ENCODE results near the gene EPS8L3.
"Not testable (repeated sequence)": the region's sequence is repeated elsewhere in the genome, so short reads cannot be mapped to it uniquely, and the experiment has no call there.

Gene EPS8L3

DNA sequence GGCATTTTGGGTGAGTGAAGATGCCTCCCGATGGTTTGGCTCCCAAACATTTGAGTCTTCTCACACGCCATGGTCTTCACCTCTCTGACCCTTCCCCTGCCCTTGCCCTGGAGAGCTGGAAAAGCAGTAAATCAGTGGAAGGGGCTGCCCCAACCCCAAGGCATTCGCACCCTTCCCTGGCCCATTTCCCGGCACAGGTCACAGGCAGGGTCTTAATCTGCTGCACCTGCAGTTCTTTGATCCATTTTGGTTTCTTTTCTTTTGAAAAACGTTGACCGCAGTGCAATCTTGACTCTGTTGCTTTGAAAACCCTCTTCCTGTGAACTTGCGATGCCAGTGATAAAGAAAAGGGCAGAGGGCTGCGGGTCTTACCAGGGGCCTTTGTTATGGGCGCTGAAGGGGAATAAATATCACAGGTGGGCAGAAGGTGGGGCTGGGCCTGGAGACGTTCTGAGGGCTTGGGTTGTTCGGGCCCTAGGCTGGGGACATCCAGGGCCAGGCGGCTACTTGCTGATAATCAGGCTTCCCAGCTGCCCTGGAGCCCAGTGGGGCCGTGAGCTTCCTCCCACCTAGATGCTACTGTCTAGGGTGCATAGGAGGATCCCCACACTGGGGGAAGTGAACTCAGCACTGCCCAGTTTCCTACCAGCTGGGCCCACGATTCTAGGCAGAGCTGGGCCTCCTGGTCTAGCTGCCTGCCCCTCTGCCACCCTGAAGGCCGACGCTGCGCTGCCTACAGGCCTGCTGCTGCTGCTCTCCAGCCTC lies 38.6 kb upstream of the EPS8L3 start:
- TF ChIP-seq, protein P1, sequence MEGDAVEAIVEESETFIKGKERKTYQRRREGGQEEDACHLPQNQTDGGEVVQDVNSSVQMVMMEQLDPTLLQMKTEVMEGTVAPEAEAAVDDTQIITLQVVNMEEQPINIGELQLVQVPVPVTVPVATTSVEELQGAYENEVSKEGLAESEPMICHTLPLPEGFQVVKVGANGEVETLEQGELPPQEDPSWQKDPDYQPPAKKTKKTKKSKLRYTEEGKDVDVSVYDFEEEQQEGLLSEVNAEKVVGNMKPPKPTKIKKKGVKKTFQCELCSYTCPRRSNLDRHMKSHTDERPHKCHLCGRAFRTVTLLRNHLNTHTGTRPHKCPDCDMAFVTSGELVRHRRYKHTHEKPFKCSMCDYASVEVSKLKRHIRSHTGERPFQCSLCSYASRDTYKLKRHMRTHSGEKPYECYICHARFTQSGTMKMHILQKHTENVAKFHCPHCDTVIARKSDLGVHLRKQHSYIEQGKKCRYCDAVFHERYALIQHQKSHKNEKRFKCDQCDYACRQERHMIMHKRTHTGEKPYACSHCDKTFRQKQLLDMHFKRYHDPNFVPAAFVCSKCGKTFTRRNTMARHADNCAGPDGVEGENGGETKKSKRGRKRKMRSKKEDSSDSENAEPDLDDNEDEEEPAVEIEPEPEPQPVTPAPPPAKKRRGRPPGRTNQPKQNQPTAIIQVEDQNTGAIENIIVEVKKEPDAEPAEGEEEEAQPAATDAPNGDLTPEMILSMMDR (IDR thresholded peaks at IDR 0.05; ENCODE audit: insufficient read depth, low read depth, low read length, missing control alignments), result no peak
- DNase-seq (ENCODE audit: low read depth), result no peak
- no peak overlapping the region for H3K4me3 ChIP-seq (ENCODE audit: low read length)

DNA sequence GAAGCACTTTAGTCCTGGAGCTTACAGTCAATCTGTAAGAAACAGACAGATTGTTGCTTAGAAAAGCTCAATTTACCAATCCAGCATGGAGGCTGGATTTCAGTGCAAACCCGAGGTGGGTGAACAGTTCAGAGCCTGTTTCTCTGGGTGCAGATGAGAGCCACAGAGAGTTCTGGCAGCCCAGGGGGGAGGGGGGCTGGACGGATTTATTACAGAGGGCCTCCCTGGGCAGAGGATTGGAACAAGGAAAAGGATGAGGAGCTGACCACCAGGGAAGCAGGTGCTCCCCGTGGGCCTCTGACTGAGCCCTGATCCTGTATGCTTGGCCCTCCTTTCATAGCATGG lies 38.0 kb upstream of the EPS8L3 start:
- DNase-seq (ENCODE audit: low read depth), result no peak

DNA sequence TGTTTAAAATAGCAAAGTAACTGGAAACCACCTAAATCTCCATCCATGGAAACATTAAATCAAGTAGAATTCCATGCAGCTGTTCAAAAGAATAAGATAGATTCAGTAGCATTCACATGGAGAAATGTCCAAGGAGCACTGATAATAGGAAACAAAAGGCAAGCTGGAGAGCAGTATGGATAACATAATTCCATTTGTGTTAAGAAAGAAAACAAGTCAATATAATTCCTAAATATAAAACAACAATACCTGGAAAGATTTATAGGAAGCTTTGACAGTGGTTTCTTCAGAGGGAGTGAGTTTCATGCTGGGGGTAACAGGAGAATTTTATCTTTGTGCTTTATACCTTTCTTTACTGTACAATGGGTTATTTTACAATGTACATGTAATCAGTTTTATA lies 36.6 kb upstream of the EPS8L3 start:
- TF ChIP-seq, protein P1 (IDR thresholded peaks at IDR 0.05; ENCODE audit: insufficient read depth, low read depth, low read length, missing control alignments), result no peak
- no peak overlapping the region for H3K4me3 ChIP-seq (ENCODE audit: low read length)
- DNase-seq (ENCODE audit: low read depth), result no peak

More for the DNA sequence above, 38.0 kb upstream of the EPS8L3 start:
- TF ChIP-seq, protein P1 (IDR thresholded peaks at IDR 0.05; ENCODE audit: insufficient read depth, low read depth, low read length, missing control alignments), result no peak
- no peak overlapping the region for H3K4me3 ChIP-seq (ENCODE audit: low read length)

DNA sequence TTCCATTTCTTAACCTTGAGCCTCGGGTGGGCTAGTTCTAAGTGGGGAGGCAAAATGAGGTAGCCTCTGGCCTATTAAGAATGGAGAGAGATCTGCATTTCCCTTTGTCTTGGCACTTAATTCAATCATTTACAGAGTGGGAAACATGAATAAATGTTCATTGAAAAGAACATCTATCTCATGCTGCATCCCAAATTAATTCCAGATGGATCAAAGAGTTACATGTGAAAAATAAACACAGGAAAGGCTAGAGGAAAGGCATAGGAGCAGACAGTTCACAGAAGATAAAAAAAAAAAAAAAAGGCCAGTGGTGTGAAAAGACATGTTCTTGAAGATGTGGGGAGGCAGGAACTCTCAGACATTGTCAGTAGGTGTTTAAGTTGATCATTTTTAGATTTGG lies 35.7 kb upstream of the EPS8L3 start:
- TF ChIP-seq, protein P1 (IDR thresholded peaks at IDR 0.05; ENCODE audit: insufficient read depth, low read depth, low read length, missing control alignments), result no peak
- no peak overlapping the region for H3K4me3 ChIP-seq (ENCODE audit: low read length)
- DNase-seq (ENCODE audit: low read depth), result no peak

DNA sequence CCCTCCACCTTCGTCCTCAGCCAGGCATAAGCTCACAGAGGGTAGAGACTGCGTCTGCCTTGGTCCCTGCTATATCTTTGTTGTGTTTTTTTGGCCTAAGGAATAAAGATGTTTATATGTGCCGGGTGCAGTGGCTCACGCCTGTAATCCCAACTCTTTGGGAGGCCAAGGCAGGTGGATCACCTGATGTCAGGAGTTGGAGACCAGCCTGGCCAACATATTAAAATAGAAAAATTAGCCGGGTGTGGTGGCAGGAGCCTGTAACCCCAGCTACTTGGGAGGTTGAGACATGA lies 33.5 kb upstream of the EPS8L3 start:
- DNase-seq (ENCODE audit: low read depth); H3K4me3 ChIP-seq (ENCODE audit: low read length): not testable (repeated sequence)

DNA sequence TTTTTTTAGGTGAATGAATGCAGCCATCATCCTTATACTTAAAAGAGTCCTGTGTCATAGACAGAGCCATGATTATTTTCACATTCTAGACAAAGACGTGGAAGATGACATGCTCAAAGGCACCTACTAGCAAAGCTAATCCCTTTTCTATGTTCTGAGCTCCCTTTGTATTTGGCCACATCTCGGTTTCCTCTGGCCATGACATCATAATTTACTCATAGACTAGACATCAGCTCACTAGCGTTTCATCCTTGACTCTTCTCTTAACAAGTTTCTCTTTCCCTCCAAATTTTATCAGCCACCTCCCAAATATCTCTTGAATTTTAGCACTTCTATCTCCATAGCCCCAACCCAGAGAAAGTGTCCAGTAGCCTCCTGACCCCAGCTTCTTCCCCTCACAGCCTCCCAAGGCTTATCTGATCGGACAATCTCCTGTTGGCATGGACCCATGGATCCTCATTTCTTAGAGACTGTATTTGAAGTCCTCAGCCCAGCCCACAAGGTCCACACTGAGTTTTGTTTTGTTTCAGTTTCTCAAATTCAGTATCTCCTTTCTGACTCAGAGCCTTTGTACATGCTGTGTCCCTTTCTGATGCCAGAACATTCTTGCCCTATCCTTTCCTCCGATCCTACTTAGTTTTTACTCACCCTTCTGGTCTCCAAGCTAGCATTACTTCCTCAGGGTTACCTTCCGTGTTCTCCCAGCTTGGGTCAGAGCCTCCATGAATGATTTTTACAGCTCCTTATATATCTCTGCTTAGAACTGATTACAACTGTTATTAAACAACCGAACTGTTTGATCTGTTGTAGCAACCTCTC lies 33.0 kb upstream of the EPS8L3 start:
- no peak overlapping the region for H3K4me3 ChIP-seq (ENCODE audit: low read length)
- no peak for DNase-seq (ENCODE audit: low read depth)
- TF ChIP-seq, protein P1 (IDR thresholded peaks at IDR 0.05; ENCODE audit: insufficient read depth, low read depth, low read length, missing control alignments), result no peak

DNA sequence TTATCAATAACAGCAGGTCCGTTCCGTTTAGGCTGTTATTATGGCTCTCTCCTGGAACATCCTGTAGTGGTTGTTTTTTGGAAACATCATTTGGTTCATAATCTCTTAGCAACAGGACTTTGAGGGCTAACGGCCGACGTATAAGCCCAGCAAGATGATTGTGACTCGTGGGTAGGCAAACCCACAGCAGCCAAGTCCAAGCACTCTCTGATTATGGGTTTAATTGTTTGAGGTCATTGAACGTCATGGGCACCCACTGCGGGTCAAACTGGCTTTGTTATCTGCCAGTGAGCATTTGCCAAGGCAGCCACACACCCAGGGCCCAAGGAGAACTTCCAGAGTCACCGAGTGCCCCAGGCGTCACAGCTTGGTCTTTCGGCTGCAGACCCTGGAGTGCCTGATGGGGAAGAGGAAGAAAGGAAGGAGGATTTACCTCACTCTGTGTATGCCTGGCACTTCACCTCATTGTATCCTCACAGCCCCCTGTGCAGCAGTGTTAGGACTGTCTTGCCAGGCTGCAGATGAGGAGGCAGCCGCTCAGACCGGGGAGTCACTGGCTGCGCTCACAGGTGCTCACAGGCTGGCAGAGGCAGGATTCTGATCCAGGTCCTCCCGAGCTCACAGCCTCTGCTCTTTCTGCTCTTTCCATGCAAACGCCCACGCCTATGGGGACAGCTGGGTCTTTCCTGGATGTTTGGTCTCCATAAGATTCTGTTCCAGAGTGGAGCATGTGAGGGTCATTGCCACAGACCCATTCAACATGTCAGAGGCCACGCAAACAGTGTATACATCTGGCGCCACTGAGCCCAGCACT lies 30.8 kb upstream of the EPS8L3 start:
- TF ChIP-seq, protein P1 (IDR thresholded peaks at IDR 0.05; ENCODE audit: insufficient read depth, low read depth, low read length, missing control alignments), result no peak
- DNase-seq (ENCODE audit: low read depth), result no peak
- H3K4me3 ChIP-seq (ENCODE audit: low read length), result no peak overlapping the region
